GM23338 (cell line): ENCODE data around the gene TGM2. TPM values are rescaled to one million over a fixed set of nuclear protein-coding genes. Genes with fewer than 3 reads are reported as not detected.

Source experiments
- ATAC-seq: fragments of 200-7000 bp; cut with Tn5 transposase; 3 replicates; pipeline ENCODE4 v1.9.1; 2020
- DNase-seq: peaks from one replicate; pipeline ENCODE4 v3.0.0-alpha.2; 2015; ENCODE audit warnings: low spot score
- H2AFZ ChIP-seq: fragments of 200-600 bp; sonication (generic); 2 replicates; pipeline ENCODE4 v1.8.0; 2016; ENCODE audit warnings: antibody characterized with exemption, mild to moderate bottlenecking, moderate library complexity
- H3F3A ChIP-seq: fragments of 200-600 bp; sonication (generic); replicated peaks from 2 replicates; pipeline ENCODE4 v1.8.0; 2017; ENCODE audit warnings: antibody characterized with exemption, mixed run types, low read depth
- H3K27ac ChIP-seq: fragments of 200-600 bp; sonication (generic); 2 replicates; pipeline ENCODE4 v1.6.1; 2016; ENCODE audit warnings: low read depth
- H3K27me3 ChIP-seq: fragments of 200-600 bp; sonication (generic); 2 replicates; pipeline ENCODE4 v1.8.0; 2016; ENCODE audit warnings: mild to moderate bottlenecking, mixed run types, moderate library complexity; ENCODE audit not compliant: insufficient read depth
- H3K36me3 ChIP-seq: fragments of 200-600 bp; sonication (generic); 2 replicates; pipeline ENCODE4 v1.8.0; 2016; ENCODE audit warnings: mild to moderate bottlenecking; ENCODE audit not compliant: insufficient read depth
- H3K4me1 ChIP-seq: fragments of 200-600 bp; sonication (generic); 2 replicates; pipeline ENCODE4 v1.8.0; 2016; ENCODE audit warnings: mild to moderate bottlenecking, moderate library complexity; ENCODE audit not compliant: insufficient read depth
- H3K4me2 ChIP-seq: fragments of 200-600 bp; sonication (generic); 2 replicates; pipeline ENCODE4 v1.7.1; 2017; ENCODE audit warnings: mixed run types
- H3K4me3 ChIP-seq: fragments of 200-600 bp; sonication (generic); 2 replicates; pipeline ENCODE4 v1.6.1; 2016; ENCODE audit warnings: mixed run types
- H3K79me2 ChIP-seq: fragments of 200-600 bp; sonication (generic); replicated peaks from 2 replicates; pipeline ENCODE4 v1.8.0; 2017; ENCODE audit warnings: mild to moderate bottlenecking; ENCODE audit not compliant: insufficient read depth
- H3K9me2 ChIP-seq: fragments of 200-600 bp; sonication (generic); 2 replicates; pipeline ENCODE4 v1.8.0; 2017; ENCODE audit not compliant: insufficient read depth
- H4K20me1 ChIP-seq: fragments of 200-600 bp; sonication (generic); replicated peaks from 2 replicates; pipeline ENCODE4 v1.8.0; 2017; ENCODE audit warnings: mild to moderate bottlenecking; ENCODE audit not compliant: insufficient read depth
- H3K27ac Mint-ChIP-seq: 2 replicates; pipeline ENCODE4 v1.8.0; 2020; ENCODE audit warnings: inconsistent platforms, mild to moderate bottlenecking, moderate library complexity, mixed read lengths
- H3K27me3 Mint-ChIP-seq: 3 replicates; pipeline ENCODE4 v1.8.0; 2022; ENCODE audit warnings: low read depth, mild to moderate bottlenecking, moderate library complexity, mixed read lengths, inconsistent platforms; ENCODE audit not compliant: insufficient read depth, poor library complexity
- H3K36me3 Mint-ChIP-seq: 3 replicates; pipeline ENCODE4 v1.8.0; 2021; ENCODE audit warnings: low read depth, mild to moderate bottlenecking, inconsistent platforms, moderate library complexity, mixed read lengths
- H3K4me1 Mint-ChIP-seq: 3 replicates; pipeline ENCODE4 v1.8.0; 2020; ENCODE audit warnings: mild to moderate bottlenecking, inconsistent platforms, mixed read lengths
- H3K4me3 Mint-ChIP-seq: 3 replicates; pipeline ENCODE4 v1.8.0; 2021; ENCODE audit warnings: moderate library complexity, mild to moderate bottlenecking, inconsistent platforms, mixed read lengths
- H3K9me3 Mint-ChIP-seq: 3 replicates; pipeline ENCODE4 v1.8.0; 2020; ENCODE audit warnings: moderate library complexity, mild to moderate bottlenecking, inconsistent platforms, mixed read lengths
- CREB1 ChIP-seq: fragments of 250-450 bp; sonication (Bioruptor Pico); IDR thresholded peaks from 2 replicates; pipeline ENCODE4 v1.5.0; 2020; ENCODE audit warnings: low read depth, mild to moderate bottlenecking, moderate library complexity
- EZH2 ChIP-seq: fragments of 200-600 bp; sonication (generic); IDR thresholded peaks from one replicate; pipeline ENCODE4 v1.8.0; 2017; ENCODE audit warnings: antibody characterized with exemption, mild to moderate bottlenecking, low read depth; ENCODE audit not compliant: unreplicated experiment
- EZH2phosphoT487 ChIP-seq: fragments of 200-600 bp; sonication (generic); IDR thresholded peaks from one replicate; pipeline ENCODE4 v1.8.1; 2018; ENCODE audit warnings: antibody characterized with exemption; ENCODE audit not compliant: unreplicated experiment
- NANOG ChIP-seq: IDR thresholded peaks from 2 replicates; pipeline ENCODE4 v1.6.1; 2016; ENCODE audit warnings: antibody characterized with exemption, borderline replicate concordance
- POLR2AphosphoS5 ChIP-seq: IDR thresholded peaks from 2 replicates; pipeline ENCODE4 v1.6.1; 2016; ENCODE audit warnings: antibody characterized with exemption, low read depth
- STAT1 ChIP-seq: IDR thresholded peaks from one replicate; pipeline ENCODE4 v1.6.1; 2016; ENCODE audit warnings: antibody characterized with exemption; ENCODE audit not compliant: unreplicated experiment
- ZNF114 ChIP-seq: fragments of 250-450 bp; sonication (Bioruptor Pico); IDR thresholded peaks from 2 replicates; pipeline ENCODE4 v1.5.0; 2020; ENCODE audit warnings: mild to moderate bottlenecking, moderate library complexity
- ZNF331 ChIP-seq: fragments of 250-450 bp; sonication (Bioruptor Pico); IDR thresholded peaks from 2 replicates; pipeline ENCODE4 v1.5.0; 2020; ENCODE audit warnings: low read depth, mild to moderate bottlenecking, moderate library complexity
- polyA plus RNA-seq: library from polyadenylated mRNA; unstranded; fragments of >200 nt; fragmentation: Nextera tagmentation; extraction: Ambion mirVana; gene quantifications from 2 replicates; pipeline ENCODE4 v1.2.1, GENCODE V29; 2016
- total RNA-seq: library from RNA; depleted of rRNA; stranded (reverse); fragments of >200 nt; shearing (Covaris generic); gene quantifications from 2 replicates; pipeline ENCODE4 v1.2.3, GENCODE V29; 2014
- TF ChIP-seq, protein P1 (sequence below), 2 experiments: fragments of 200-600 bp in 1 of 2; sonication (generic) in 1 of 2; conservative IDR thresholded peaks; 2 replicates each; pipeline versions ENCODE4 v1.5.1 to v1.6.1; 2016 to 2017; ENCODE audit warnings: antibody characterized with exemption in 2 of 2, low read depth in 2 of 2, mild to moderate bottlenecking in 2 of 2, moderate library complexity in 1 of 2
- TF ChIP-seq, protein P2 (sequence below): IDR thresholded peaks from 2 replicates; pipeline ENCODE4 v1.6.1; 2016; ENCODE audit warnings: antibody characterized with exemption
- TF ChIP-seq, protein P3 (sequence below): fragments of 250-450 bp; sonication (Bioruptor Pico); IDR thresholded peaks from 2 replicates; pipeline ENCODE4 v1.5.0; 2020; ENCODE audit warnings: mild to moderate bottlenecking, moderate library complexity

Gene TGM2
- total and polyA plus RNA-seq, 2 experiments from 2014 or later = 0.45 to 1.0 TPM

GRCh38 chr20:38205001-38205400, 39.9 kb upstream of the TGM2 start (continued):
- TF ChIP-seq, protein P1, sequence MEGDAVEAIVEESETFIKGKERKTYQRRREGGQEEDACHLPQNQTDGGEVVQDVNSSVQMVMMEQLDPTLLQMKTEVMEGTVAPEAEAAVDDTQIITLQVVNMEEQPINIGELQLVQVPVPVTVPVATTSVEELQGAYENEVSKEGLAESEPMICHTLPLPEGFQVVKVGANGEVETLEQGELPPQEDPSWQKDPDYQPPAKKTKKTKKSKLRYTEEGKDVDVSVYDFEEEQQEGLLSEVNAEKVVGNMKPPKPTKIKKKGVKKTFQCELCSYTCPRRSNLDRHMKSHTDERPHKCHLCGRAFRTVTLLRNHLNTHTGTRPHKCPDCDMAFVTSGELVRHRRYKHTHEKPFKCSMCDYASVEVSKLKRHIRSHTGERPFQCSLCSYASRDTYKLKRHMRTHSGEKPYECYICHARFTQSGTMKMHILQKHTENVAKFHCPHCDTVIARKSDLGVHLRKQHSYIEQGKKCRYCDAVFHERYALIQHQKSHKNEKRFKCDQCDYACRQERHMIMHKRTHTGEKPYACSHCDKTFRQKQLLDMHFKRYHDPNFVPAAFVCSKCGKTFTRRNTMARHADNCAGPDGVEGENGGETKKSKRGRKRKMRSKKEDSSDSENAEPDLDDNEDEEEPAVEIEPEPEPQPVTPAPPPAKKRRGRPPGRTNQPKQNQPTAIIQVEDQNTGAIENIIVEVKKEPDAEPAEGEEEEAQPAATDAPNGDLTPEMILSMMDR (conservative IDR thresholded peaks at IDR 0.05; ENCODE audit: low read depth in 2 of 2) = no peak
- no peak for TF ChIP-seq EZH2
- TF ChIP-seq, protein P2, sequence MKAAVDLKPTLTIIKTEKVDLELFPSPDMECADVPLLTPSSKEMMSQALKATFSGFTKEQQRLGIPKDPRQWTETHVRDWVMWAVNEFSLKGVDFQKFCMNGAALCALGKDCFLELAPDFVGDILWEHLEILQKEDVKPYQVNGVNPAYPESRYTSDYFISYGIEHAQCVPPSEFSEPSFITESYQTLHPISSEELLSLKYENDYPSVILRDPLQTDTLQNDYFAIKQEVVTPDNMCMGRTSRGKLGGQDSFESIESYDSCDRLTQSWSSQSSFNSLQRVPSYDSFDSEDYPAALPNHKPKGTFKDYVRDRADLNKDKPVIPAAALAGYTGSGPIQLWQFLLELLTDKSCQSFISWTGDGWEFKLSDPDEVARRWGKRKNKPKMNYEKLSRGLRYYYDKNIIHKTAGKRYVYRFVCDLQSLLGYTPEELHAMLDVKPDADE = no peak
- TF ChIP-seq ZNF114 (CRISPR knock-in tag) = no peak
- TF ChIP-seq CREB1 = no peak
- TF ChIP-seq NANOG = no peak
- no peak for TF ChIP-seq POLR2AphosphoS5
- no peak for TF ChIP-seq EZH2phosphoT487

DNA sequence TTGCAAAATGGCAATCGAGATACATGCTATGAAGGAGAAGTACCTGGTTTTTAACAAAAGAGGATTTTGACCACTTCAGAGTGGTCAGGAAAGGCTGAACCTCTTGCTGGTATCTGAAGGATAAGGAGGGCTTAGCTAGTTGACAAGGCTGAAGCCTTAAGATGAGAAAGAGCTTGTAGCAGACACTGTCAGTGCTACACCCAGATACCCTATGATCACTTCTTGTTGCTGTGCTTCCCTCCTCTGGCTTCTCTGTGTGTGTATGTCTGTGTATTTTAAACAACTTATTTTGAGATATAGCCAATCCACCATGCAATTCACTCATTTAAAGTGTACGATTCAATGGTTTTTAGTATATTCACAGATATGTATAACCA, 38.9 kb upstream of the TGM2 start:
- Histone ChIP-seq H3K27ac (no peak overlapping the region), H3K4me1 (no peaks in the 10 kb centered on the region), H2AFZ (no peak overlapping the region), H3K79me2 (no peaks in the 10 kb centered on the region), H3F3A (no peaks in the 10 kb centered on the region), H3K27me3 (no peaks in the 10 kb centered on the region), H3K4me3 (no peak overlapping the region), H4K20me1 (no peaks in the 10 kb centered on the region), H3K9me2 (no peaks in the 10 kb centered on the region), H3K36me3 (no peaks in the 10 kb centered on the region), H3K4me2 (no peak overlapping the region)
- peaks cover 2% of the 10 kb centered on the region; the same call in 1 of the 3 replicates for H3K9me3 Mint-ChIP-seq
- H3K27me3 Mint-ChIP-seq = peaks cover 3% of the 10 kb centered on the region
- no peaks in the 10 kb centered on the region for H3K36me3 Mint-ChIP-seq
- H3K4me1 Mint-ChIP-seq = 0 out of 3 replicates have a peak, but pooled peaks cover 4% of the 10 kb centered on the region
- ATAC-seq (no peak), DNase-seq (no peak)
- H3K27ac Mint-ChIP-seq = no peak overlapping the region
- no peak overlapping the region for H3K4me3 Mint-ChIP-seq
- TF ChIP-seq, protein P1 (conservative IDR thresholded peaks at IDR 0.05; ENCODE audit: low read depth in 2 of 2) = no peak
- TF ChIP-seq, protein P3, sequence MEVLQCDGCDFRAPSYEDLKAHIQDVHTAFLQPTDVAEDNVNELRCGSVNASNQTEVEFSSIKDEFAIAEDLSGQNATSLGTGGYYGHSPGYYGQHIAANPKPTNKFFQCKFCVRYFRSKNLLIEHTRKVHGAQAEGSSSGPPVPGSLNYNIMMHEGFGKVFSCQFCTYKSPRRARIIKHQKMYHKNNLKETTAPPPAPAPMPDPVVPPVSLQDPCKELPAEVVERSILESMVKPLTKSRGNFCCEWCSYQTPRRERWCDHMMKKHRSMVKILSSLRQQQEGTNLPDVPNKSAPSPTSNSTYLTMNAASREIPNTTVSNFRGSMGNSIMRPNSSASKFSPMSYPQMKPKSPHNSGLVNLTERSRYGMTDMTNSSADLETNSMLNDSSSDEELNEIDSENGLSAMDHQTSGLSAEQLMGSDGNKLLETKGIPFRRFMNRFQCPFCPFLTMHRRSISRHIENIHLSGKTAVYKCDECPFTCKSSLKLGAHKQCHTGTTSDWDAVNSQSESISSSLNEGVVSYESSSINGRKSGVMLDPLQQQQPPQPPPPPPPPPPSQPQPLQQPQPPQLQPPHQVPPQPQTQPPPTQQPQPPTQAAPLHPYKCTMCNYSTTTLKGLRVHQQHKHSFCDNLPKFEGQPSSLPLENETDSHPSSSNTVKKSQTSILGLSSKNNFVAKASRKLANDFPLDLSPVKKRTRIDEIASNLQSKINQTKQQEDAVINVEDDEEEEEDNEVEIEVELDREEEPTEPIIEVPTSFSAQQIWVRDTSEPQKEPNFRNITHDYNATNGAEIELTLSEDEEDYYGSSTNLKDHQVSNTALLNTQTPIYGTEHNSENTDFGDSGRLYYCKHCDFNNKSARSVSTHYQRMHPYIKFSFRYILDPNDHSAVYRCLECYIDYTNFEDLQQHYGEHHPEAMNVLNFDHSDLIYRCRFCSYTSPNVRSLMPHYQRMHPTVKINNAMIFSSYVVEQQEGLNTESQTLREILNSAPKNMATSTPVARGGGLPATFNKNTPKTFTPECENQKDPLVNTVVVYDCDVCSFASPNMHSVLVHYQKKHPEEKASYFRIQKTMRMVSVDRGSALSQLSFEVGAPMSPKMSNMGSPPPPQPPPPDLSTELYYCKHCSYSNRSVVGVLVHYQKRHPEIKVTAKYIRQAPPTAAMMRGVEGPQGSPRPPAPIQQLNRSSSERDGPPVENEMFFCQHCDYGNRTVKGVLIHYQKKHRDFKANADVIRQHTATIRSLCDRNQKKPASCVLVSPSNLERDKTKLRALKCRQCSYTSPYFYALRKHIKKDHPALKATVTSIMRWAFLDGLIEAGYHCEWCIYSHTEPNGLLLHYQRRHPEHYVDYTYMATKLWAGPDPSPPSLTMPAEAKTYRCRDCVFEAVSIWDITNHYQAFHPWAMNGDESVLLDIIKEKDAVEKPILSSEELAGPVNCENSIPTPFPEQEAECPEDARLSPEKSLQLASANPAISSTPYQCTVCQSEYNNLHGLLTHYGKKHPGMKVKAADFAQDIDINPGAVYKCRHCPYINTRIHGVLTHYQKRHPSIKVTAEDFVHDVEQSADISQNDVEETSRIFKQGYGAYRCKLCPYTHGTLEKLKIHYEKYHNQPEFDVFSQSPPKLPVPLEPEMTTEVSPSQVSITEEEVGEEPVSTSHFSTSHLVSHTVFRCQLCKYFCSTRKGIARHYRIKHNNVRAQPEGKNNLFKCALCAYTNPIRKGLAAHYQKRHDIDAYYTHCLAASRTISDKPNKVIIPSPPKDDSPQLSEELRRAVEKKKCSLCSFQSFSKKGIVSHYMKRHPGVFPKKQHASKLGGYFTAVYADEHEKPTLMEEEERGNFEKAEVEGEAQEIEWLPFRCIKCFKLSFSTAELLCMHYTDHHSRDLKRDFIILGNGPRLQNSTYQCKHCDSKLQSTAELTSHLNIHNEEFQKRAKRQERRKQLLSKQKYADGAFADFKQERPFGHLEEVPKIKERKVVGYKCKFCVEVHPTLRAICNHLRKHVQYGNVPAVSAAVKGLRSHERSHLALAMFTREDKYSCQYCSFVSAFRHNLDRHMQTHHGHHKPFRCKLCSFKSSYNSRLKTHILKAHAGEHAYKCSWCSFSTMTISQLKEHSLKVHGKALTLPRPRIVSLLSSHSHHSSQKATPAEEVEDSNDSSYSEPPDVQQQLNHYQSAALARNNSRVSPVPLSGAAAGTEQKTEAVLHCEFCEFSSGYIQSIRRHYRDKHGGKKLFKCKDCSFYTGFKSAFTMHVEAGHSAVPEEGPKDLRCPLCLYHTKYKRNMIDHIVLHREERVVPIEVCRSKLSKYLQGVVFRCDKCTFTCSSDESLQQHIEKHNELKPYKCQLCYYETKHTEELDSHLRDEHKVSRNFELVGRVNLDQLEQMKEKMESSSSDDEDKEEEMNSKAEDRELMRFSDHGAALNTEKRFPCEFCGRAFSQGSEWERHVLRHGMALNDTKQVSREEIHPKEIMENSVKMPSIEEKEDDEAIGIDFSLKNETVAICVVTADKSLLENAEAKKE (CRISPR knock-in tag) = no peak
- TF ChIP-seq EZH2phosphoT487 (no peak), CREB1 (no peak), ZNF331 (CRISPR knock-in tag) (no peak), ZNF114 (CRISPR knock-in tag) (no peak), EZH2 (no peak), STAT1 (no peak), NANOG (no peak)
- TF ChIP-seq, protein P2 = no peak
